ENCODE results near the gene C16orf95.

DNA sequence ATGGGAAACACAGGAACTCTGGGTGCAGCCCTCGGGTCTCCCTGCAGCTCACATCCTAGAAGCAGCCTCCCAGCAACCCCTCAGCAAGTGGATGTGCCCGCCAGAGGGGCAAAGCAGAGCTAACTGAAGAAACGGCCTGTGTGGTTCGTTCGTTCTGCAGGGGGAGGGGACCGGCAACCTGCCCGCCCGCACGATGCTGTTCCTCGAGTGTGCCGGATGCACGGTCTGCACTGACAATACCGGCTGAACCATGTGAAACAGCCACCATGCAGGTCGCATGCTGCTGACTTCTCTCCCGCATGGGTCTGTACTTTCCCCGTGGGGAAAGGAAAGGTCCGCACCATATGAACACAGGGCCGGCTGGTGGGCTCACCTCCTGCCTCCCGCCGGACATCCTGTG lies 25.3 kb upstream of the C16orf95 start:
- TF ChIP-seq, protein P1, sequence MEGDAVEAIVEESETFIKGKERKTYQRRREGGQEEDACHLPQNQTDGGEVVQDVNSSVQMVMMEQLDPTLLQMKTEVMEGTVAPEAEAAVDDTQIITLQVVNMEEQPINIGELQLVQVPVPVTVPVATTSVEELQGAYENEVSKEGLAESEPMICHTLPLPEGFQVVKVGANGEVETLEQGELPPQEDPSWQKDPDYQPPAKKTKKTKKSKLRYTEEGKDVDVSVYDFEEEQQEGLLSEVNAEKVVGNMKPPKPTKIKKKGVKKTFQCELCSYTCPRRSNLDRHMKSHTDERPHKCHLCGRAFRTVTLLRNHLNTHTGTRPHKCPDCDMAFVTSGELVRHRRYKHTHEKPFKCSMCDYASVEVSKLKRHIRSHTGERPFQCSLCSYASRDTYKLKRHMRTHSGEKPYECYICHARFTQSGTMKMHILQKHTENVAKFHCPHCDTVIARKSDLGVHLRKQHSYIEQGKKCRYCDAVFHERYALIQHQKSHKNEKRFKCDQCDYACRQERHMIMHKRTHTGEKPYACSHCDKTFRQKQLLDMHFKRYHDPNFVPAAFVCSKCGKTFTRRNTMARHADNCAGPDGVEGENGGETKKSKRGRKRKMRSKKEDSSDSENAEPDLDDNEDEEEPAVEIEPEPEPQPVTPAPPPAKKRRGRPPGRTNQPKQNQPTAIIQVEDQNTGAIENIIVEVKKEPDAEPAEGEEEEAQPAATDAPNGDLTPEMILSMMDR (IDR thresholded peaks at IDR 0.05) = no peak
- TF ChIP-seq POLR2AphosphoS5 (IDR thresholded peaks at IDR 0.05; ENCODE audit: low read depth, low read length) (no peak), TCF7L2 (IDR thresholded peaks at IDR 0.05; ENCODE audit: low read depth, low read length) (no peak)
